Activated CD4-positive, alpha-beta T cell treated with anti-CD3 and anti-CD28 coated beads, Interleukin-2, amount 50 U/mL, for 48 hours (primary cell): ENCODE data around the gene DAB2IP.

ENCODE experiments used
- DNase-seq, 2 experiments: peaks; one replicate each; pipeline ENCODE4 v3.0.0-alpha.2; 2020

The DAB2IP gene

GRCh38 chr9:121766081-121766683 is 114.7 kb downstream of the DAB2IP start:
- DNase-seq: no peak

GRCh38 chr9:121767171-121767769 is 115.8 kb downstream of the DAB2IP start:
- DNase-seq: no peak

- no peak for DNase-seq
Measured at GRCh38 chr9:121768416-121769015, 117.1 kb downstream of the DAB2IP start.

- DNase-seq: no peak
Measured at GRCh38 chr9:121769939-121770338, 118.5 kb downstream of the DAB2IP start.

DNA sequence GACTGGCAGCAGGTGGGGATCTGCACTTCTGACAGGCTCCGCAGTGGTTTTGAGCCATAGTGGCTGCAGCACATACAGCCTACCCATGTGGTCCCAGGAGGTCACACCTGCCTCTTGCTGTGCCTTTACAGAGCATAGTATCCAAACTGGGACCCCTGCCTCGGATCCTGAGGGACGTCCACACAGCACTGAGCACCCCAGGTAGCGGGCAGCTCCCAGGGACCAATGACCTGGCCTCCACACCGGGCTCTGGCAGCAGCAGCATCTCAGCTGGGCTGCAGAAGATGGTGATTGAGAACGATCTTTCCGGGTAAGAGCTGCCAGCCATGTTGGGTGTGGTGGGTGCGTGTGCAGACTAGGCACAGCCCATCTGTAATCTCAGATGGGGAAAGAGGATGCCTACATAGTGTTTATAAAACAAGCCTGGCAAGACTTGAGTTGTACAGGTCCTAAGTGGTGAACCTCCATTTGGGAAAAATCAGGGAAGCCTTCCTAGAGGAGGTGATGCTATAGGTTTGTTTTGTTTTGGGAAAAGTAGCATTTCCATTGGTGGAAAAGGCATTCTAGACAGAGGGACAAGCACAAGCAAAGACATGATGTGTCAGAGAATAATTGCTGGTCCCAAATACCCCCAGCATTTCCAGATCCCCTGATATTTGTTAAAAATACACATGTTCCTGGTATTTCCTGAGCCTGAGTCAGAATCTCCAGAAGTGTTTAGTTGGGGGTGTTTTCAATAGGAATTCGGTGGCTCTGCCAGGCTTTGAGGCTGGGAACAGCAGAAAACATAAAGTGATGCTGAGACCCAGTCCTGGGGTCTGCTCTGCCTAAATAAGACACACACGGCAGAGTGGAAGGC is 119.2 kb downstream of the DAB2IP start:
- DNase-seq: no peak

- no peak for DNase-seq
Measured at GRCh38 chr9:121771418-121771817, 120.0 kb downstream of the DAB2IP start.

- DNase-seq: no peak
Measured at GRCh38 chr9:121771851-121772599, 120.6 kb downstream of the DAB2IP start.

GRCh38 chr9:121772600-121773285 is 121.3 kb downstream of the DAB2IP start:
- DNase-seq: no peak

GRCh38 chr9:121773286-121773953 is 122.0 kb downstream of the DAB2IP start:
- DNase-seq: no peak

- no peak for DNase-seq
Measured at GRCh38 chr9:121773954-121774714, 122.7 kb downstream of the DAB2IP start.

GRCh38 chr9:121774715-121775613 is 123.5 kb downstream of the DAB2IP start:
- no peak for DNase-seq

- no peak for DNase-seq
Measured at GRCh38 chr9:121776001-121776738, 124.7 kb downstream of the DAB2IP start.

DNA sequence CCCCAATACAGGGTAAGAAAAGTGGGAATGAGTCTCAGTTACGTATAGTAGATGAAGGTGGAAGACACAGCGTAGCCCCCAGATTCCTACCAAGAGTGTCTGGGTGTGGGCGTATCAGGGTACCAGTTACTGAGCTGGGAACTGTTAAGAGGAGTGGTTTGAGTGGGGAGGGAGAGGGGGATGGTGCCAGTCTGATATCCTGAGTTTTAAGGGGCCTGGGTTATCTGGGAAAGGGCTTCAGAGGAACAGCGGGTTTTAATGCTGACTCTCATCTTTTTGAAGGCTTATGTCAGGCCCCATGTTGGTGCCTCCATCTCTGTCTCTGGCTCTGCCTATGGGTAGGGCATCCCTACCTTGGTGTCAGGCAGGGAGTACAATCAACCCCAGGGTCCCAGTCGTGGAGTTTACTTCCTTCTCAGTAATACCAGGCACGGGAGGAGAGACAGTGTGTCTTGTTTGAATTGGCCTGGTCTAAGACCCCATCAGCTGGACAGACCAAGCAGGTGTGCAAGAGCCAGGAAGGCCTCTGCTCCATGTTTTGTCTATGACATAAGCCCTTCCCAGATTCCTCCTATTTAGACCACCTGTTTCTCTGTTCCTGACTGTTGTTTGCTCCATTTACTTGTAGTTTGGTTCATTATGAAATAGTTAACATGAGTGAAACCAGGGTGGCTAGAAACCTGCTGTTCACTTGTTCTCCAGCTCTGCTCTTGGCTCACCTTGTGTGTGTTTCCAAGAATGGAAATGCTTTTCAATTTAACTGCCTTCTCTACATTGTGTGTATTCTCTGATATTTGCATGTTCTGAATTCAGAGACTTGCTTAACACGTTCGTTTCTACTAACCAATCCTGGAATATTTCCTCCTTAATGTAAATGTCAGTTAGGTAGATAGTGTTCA is 125.6 kb downstream of the DAB2IP start:
- DNase-seq: no peak

DNA sequence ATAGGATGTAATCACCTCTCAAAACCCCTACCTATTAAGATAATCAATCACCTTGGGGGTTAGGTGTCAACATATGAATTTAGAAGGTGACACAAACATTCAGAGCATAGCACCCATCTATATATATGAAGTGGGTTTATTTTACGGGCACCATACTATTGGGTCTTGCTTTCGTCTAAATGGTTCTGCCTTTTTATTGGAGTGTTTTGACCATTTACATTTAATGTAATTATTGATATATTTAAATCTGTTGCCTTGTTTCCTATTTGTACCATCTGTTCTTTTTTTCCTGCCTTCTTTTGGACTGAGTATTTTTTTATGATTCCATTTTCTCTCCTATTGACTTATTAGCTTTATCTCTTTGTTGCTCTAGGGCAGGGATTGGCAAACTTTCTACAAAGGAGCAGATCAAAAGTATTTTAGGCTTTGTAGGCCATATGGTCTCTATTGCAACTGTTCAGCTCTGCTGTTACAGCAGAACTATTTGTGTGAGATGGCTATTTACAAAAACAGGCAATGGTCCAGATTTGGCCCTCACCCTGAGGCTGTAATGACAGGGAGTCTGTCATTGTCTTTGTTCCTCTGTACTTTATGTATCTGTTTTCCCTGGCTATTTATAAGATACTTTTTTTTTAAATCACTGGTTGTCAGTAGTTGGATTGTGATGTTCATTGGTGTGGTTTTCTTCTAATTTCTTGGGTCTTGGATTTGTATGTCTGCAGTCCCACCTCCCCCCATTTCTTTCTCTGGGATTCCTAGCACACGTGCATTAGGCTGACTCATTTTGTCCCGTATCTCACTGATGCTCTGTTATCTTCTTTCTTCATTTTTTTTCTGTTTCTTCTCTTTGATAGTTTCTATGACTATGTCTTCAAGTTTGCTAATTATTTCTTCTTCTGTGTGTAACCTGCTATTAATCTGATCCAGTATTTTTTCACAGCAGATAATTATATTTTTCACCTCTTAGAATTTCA is 127.1 kb downstream of the DAB2IP start:
- DNase-seq: no peak

DNA sequence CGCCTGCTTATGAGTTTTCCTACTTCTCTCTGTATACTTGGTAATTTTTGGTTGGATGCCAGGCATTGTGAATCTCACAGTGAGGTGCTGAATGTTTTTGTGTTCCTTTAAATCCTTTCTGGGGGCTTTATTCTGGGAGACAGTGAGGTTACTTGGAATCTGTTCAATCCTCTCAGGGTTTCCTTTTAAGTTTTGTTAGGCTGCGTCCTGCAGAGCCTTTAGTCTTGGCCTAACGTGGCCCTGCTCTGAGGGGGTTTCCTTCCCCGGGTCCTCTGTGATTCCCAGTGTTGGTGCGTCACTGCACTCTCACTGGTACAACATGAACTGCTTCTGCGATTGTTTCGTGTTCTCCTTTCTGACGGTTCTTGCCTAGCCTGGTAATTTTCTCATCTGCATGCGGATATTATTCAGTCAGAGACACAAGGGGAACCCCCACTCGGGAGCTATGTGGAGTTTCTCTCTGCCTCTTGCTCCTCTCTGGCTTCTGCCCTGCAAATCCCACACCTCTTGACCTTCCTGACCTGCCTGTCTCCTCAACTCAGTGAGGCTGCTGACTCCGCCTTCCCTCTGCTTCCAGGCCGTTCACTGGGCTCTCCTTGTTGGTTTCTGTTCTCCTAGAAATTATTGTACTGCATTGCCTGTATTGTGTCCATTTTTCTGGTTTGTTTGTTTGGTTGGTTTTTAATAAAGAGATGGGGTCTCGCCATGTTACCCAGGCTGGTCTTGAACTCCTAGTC is 128.1 kb downstream of the DAB2IP start:
- DNase-seq: no peak
